ENCODE measurements around the gene RAB25. TPM values are rescaled to one million over a fixed set of nuclear protein-coding genes. Genes with fewer than 3 reads are reported as not detected.

The RAB25 gene
- total RNA-seq, 4 donors from 2014 or later, result 0.84 TPM; not detected in 3

DNA sequence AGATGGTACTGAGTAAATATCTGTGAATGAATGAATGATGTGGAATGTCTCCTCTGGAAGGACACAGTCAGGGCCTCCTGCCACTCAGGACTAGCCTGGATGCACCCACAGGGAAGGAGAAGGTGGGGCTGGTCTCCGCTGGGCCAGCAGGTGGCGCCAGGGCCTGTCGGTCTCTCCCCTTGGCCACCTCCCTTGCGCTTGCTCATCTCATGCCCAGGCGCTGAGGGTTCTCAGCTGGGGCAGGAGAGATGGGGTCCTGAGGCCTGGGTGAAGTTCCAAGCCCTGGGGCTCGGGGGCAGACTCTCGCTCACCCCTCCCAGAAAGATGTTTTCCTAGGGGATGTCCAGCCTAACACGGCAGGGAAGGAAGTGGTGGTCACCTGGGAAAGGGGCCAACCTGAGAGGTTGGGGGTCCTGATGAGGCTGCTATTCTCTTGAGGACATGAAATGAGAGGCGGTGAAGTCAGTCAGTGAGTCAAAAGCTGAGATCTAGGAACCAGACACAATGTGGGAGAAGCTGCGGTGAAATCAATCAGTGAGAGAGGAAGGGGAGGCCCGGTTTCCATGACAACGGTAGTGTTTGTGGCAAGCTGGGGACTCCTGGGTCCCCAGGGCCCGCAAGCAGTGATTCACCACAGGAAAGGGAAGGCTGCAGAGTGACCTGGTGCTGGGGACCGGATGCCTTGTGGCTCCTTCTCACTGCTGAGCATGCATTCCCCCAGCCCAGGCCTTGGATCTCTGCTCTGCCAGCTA lies 35.9 kb downstream of the RAB25 start:
- ATAC-seq (ENCODE audit: low FRiP score), result peak; percentile 84
- TF ChIP-seq, protein P1, sequence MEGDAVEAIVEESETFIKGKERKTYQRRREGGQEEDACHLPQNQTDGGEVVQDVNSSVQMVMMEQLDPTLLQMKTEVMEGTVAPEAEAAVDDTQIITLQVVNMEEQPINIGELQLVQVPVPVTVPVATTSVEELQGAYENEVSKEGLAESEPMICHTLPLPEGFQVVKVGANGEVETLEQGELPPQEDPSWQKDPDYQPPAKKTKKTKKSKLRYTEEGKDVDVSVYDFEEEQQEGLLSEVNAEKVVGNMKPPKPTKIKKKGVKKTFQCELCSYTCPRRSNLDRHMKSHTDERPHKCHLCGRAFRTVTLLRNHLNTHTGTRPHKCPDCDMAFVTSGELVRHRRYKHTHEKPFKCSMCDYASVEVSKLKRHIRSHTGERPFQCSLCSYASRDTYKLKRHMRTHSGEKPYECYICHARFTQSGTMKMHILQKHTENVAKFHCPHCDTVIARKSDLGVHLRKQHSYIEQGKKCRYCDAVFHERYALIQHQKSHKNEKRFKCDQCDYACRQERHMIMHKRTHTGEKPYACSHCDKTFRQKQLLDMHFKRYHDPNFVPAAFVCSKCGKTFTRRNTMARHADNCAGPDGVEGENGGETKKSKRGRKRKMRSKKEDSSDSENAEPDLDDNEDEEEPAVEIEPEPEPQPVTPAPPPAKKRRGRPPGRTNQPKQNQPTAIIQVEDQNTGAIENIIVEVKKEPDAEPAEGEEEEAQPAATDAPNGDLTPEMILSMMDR (IDR thresholded peaks at IDR 0.05), result peak in 2 of 3 donors; percentile 15 to 86

DNA sequence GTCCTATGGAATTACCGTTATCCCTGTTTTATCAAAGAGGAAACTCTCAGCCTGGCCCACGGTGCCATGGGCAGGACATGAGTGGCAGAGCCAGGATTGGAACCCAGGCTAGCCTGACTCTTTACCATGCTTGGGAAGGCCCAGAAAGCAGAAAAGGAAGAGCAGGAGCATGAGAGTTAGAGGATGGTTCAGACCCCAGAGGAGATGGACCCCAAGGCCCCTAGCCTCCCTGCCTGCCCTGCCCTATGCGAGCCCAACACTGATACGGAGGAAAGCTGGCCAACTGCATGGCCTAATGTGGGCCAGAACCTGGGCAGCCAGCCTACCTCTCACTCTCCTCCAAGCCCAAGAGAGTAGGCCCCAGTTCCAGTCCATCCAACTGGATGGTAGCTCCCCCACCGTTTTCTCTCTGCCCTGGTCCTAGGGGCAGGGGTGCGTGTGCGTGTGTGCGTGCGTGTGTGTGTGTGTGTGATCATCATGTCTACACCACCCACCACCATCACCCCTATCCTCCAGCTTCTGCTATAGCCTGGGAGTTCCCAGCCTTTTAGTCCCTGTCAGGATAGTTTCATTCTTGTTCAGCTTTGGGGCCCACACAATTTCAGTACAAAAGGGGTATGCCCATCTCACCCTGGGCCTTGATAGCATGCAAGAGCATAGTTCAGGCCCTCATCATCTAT lies 36.7 kb downstream of the RAB25 start:
- TF ChIP-seq, protein P1 (IDR thresholded peaks at IDR 0.05), result no peak
- ATAC-seq (ENCODE audit: low FRiP score) (no peak), DNase-seq (ENCODE audit: low spot score) (no peak)

More for the DNA sequence above, 35.9 kb downstream of the RAB25 start:
- DNase-seq (ENCODE audit: low spot score), result peak; percentile 72

DNA sequence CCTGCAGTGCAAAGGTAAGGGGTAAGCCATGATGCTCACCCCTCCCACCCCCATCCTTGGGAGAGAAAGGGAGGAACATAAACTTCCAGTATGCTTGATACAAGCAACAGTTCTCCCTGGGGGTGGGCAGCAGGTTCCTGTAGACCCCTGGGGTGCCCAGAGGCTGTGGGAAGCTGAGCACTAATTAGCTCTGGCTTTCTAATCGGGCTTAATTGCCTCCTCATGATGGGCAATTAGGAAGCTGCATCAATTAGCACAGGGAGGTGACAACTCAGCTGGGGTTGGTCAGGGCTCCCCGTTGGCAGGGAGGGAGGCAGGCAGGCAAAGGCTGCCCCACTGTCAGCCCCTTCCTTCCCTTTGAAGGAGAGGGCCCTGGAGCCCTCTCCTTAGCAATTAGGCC lies 37.8 kb downstream of the RAB25 start:
- DNase-seq (ENCODE audit: low spot score), result no peak
- ATAC-seq (ENCODE audit: low FRiP score), result no peak
- TF ChIP-seq, protein P1 (IDR thresholded peaks at IDR 0.05), result no peak

DNA sequence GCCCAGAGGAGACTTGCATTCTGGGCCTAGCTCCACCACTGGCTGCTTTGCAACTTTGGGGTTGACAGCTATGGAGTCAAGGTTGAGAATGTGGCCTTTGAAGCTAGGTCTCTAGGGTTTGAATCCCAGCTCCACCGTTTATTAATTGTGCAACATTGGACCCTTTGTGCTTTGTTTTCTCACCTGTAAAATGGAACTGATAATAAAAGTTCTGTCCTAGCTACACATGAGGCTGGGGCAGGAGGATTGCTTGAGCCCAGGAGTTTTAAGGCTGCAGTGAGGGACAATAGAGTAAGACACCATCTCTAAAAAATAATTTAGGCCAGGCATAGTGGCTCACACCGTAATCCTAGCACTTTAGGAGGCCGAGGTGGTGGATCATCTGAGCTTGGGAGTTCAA lies 38.3 kb downstream of the RAB25 start:
- ATAC-seq (ENCODE audit: low FRiP score) (no peak), DNase-seq (ENCODE audit: low spot score) (no peak)
- TF ChIP-seq, protein P1 (IDR thresholded peaks at IDR 0.05), result no peak

DNA sequence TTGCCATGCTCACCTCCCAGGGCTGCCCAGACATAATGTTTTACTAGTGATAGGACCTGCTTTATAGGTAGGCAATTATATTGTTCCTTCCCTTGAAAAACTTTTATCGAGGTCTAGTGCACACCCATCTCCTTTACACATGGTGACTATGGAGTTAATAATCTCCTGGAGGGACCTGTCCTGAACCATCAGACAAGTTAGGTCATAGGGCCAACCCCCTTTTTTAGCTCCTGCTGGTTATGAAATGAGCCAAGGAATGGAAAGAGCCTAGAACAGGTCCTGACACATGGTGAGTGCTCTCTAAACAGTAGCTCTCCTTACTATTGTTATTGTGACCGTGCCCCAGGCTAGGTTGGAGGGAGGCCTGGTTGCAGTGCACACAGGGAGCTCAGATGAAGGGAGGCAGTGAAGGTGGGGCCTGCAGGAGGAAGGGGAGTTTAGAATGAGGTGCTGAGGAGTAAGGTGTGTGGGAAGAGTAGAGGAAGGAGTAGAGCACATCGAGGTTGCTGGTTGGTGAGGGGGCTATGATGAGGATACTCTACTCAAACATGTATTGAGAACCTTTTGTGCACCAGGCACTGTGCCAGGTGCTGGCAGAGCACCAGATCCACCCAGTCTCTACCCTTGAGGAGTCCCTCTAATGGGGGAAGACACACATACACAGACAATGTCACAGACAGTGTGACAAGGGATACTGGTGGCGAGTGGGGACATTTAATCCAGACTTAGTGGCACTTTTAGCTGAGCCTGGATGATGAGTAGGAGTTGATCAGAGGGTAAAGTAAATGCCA lies 39.4 kb downstream of the RAB25 start:
- TF ChIP-seq, protein P1 (IDR thresholded peaks at IDR 0.05), result no peak
- ATAC-seq (ENCODE audit: low FRiP score) (no peak), DNase-seq (ENCODE audit: low spot score) (no peak)

DNA sequence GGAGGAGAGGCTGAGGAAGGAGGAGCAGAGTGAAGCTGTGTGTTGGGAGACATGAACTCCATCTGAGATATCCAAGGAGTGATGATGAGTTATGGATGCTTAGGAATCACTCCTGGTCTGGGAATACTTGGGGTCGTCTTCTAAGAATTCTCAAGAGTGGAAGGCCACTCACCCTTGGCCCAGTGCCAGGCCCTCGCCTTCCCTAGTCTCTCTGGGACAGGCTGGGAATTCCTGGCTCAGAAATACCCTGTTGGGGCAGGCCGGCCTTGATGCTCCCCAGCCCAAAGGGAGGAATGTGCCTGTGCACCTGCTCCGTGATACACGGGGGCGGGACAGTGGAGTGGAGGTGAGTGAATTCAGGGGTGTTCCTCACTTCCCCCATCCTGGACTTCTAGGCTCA lies 40.9 kb downstream of the RAB25 start:
- no peak for DNase-seq (ENCODE audit: low spot score)
- TF ChIP-seq, protein P1 (IDR thresholded peaks at IDR 0.05), result no peak
- no peak for ATAC-seq (ENCODE audit: low FRiP score)

Data from omental fat pad (tissue), 4 donors.